H1 (cell line): ENCODE data around the gene HS6ST1. TPM values are rescaled to one million over a fixed set of nuclear protein-coding genes. Genes with fewer than 3 reads are reported as not detected.

Experiments
- CTCF ChIA-PET: fragments of 300-600 bp; sonication (Branson Sonifier 250); formaldehyde crosslinking; loops from one replicate; lab custom pipeline; 2021; ENCODE audit not compliant: partially characterized antibody; lab: Charles Lee
- POLR2A ChIA-PET: fragments of 300-600 bp; sonication (Branson Sonifier 250); formaldehyde crosslinking; loops from one replicate; lab custom pipeline; 2021; ENCODE audit warnings: inconsistent platforms; ENCODE audit not compliant: partially characterized antibody; lab: Charles Lee
- DNase-seq, 2 experiments: peaks; one replicate each; pipeline versions ENCODE4 v3.0.0 to v3.0.0-alpha.2; 2010 to 2022; ENCODE audit warnings: low spot score in 2 of 2, low read depth in 1 of 2, mixed read lengths in 1 of 2
- FAIRE-seq: peaks from 2 replicates; lab custom pipeline; 2011; peaks lifted over from hg19 to GRCh38; lab: Jason Lieb, UNC
- H2AFZ ChIP-seq: 2 replicates; pipeline ENCODE4 v1.8.1; 2012; ENCODE audit warnings: low read length, inconsistent platforms
- H2AK5ac ChIP-seq: 2 replicates; pipeline ENCODE4 v1.6.1; 2013; ENCODE audit warnings: low read depth, low read length
- H2BK120ac ChIP-seq: replicated peaks from 2 replicates; pipeline ENCODE3; 2013; ENCODE audit warnings: low read depth, low read length, inconsistent platforms
- H2BK12ac ChIP-seq: 2 replicates; pipeline ENCODE4 v1.6.1; 2013; ENCODE audit warnings: low read depth, low read length
- H2BK15ac ChIP-seq: 2 replicates; pipeline ENCODE4 v1.6.1; 2013; ENCODE audit warnings: low read length
- H2BK20ac ChIP-seq: 2 replicates; pipeline ENCODE4 v1.6.1; 2013; ENCODE audit warnings: low read length
- H2BK5ac ChIP-seq: 2 replicates; pipeline ENCODE4 v1.6.1; 2013; ENCODE audit warnings: low read depth, low read length
- H3K14ac ChIP-seq: 2 replicates; pipeline ENCODE4 v1.6.1; 2013; ENCODE audit warnings: inconsistent platforms; ENCODE audit not compliant: insufficient read length
- H3K18ac ChIP-seq: 2 replicates; pipeline ENCODE4 v1.6.1; 2013; ENCODE audit warnings: low read length; ENCODE audit errors: extremely low read depth
- H3K23ac ChIP-seq: 2 replicates; pipeline ENCODE4 v1.6.1; 2013; ENCODE audit warnings: inconsistent platforms; ENCODE audit not compliant: insufficient read length
- H3K23me2 ChIP-seq: 2 replicates; pipeline ENCODE4 v1.6.1; 2013; ENCODE audit warnings: low read depth, low read length
- H3K27ac ChIP-seq: 2 replicates; pipeline ENCODE4 v1.6.1; 2011; ENCODE audit warnings: low read depth, low read length, inconsistent platforms
- H3K27me3 ChIP-seq, 4 experiments: replicated peaks in 1 of 4; 1 replicate in 1 of 4; 2 replicates in 3 of 4; pipeline versions ENCODE4 v1.6.1 to v1.8.1; 2011 to 2013; ENCODE audit warnings: low read length in 3 of 4, mild to moderate bottlenecking in 3 of 4, inconsistent platforms in 2 of 4, mixed read lengths in 2 of 4, moderate library complexity in 1 of 4; ENCODE audit not compliant: control insufficient read depth in 3 of 4, insufficient read depth in 3 of 4; ENCODE audit errors: extremely low read depth in 1 of 4
- H3K36me3 ChIP-seq, 4 experiments: 2 replicates each; pipeline versions ENCODE4 v1.6.1 to v1.8.1; 2011 to 2013; ENCODE audit warnings: mild to moderate bottlenecking in 4 of 4, low read length in 3 of 4, moderate library complexity in 2 of 4, control low read depth in 1 of 4, inconsistent platforms in 1 of 4; ENCODE audit not compliant: insufficient read depth in 4 of 4, control insufficient read depth in 2 of 4
- H3K4ac ChIP-seq: replicated peaks from 2 replicates; pipeline ENCODE3; 2013; ENCODE audit warnings: low read length, low read depth, mixed read lengths, inconsistent platforms; ENCODE audit not compliant: insufficient read length
- H3K4me1 ChIP-seq, 4 experiments: replicated peaks in 1 of 4; 1 replicate in 1 of 4; 2 replicates in 3 of 4; pipeline versions ENCODE4 v1.6.1 to v1.8.1; 2011 to 2013; ENCODE audit warnings: low read length in 3 of 4, inconsistent platforms in 2 of 4, mixed read lengths in 1 of 4; ENCODE audit not compliant: insufficient read depth in 4 of 4, control insufficient read depth in 3 of 4
- H3K4me2 ChIP-seq, 2 experiments: 2 replicates each; pipeline versions ENCODE4 v1.6.1 to v1.8.1; 2011 to 2013; ENCODE audit warnings: low read depth in 2 of 2, low read length in 2 of 2, control low read depth in 1 of 2, inconsistent platforms in 1 of 2, mild to moderate bottlenecking in 1 of 2; ENCODE audit not compliant: insufficient read depth in 1 of 2
- H3K4me3 ChIP-seq, 4 experiments: fragments of 200-600, 300-600 bp in 1 of 4; sonication (generic), shearing (Covaris generic), sonication (Bioruptor Twin) in 1 of 4; 2 replicates each; pipeline versions ENCODE4 v1.5.1 to v1.8.1; 2011 to 2016; ENCODE audit warnings: low read length in 4 of 4, low read depth in 3 of 4, control low read depth in 2 of 4, inconsistent platforms in 2 of 4, mild to moderate bottlenecking in 2 of 4, mixed read lengths in 1 of 4, moderate library complexity in 1 of 4; ENCODE audit not compliant: insufficient read depth in 2 of 4; ENCODE audit errors: extremely low read depth in 1 of 4
- H3K56ac ChIP-seq: replicated peaks from 2 replicates; pipeline ENCODE3; 2013; ENCODE audit warnings: low read depth, mild to moderate bottlenecking, mixed read lengths, low read length, inconsistent platforms; ENCODE audit not compliant: insufficient read length
- H3K79me1 ChIP-seq: 2 replicates; pipeline ENCODE4 v1.6.1; 2013; ENCODE audit warnings: low read depth, low read length, control low read depth
- H3K79me2 ChIP-seq, 2 experiments: 2 replicates each; pipeline versions ENCODE4 v1.6.1 to v1.8.1; 2012 to 2013; ENCODE audit warnings: low read length in 2 of 2, mild to moderate bottlenecking in 2 of 2, inconsistent platforms in 1 of 2; ENCODE audit not compliant: insufficient read depth in 2 of 2, control insufficient read depth in 1 of 2
- H3K9ac ChIP-seq, 4 experiments: replicated peaks in 1 of 4; 1 replicate in 1 of 4; 2 replicates in 3 of 4; pipeline versions ENCODE4 v1.6.1 to v1.8.1; 2011 to 2013; ENCODE audit warnings: low read depth in 3 of 4, low read length in 3 of 4, control low read depth in 2 of 4, mild to moderate bottlenecking in 2 of 4, moderate library complexity in 2 of 4, inconsistent platforms in 1 of 4; ENCODE audit errors: extremely low read depth in 1 of 4
- H3K9me3 ChIP-seq, 2 experiments: 2 replicates each; pipeline versions ENCODE4 v1.6.1 to v1.8.1; 2012 to 2013; ENCODE audit warnings: mild to moderate bottlenecking in 2 of 2, moderate library complexity in 2 of 2, control low read depth in 1 of 2, inconsistent platforms in 1 of 2, low read depth in 1 of 2, low read length in 1 of 2, mixed read lengths in 1 of 2; ENCODE audit not compliant: insufficient read depth in 2 of 2
- H4K20me1 ChIP-seq, 2 experiments: replicated peaks in 1 of 2; 2 replicates each; pipeline versions ENCODE3 to v1.8.1; 2011 to 2013; ENCODE audit warnings: inconsistent platforms in 2 of 2, low read length in 2 of 2, mild to moderate bottlenecking in 1 of 2; ENCODE audit not compliant: insufficient read depth in 2 of 2, control insufficient read depth in 1 of 2
- H4K5ac ChIP-seq: 2 replicates; pipeline ENCODE4 v1.6.1; 2013; ENCODE audit warnings: low read length, low read depth, mixed read lengths, inconsistent platforms; ENCODE audit not compliant: insufficient read length
- H4K8ac ChIP-seq: 2 replicates; pipeline ENCODE4 v1.8.0; 2013; ENCODE audit warnings: mild to moderate bottlenecking, moderate library complexity, low read length, inconsistent platforms; ENCODE audit not compliant: insufficient read depth; ENCODE audit errors: extremely low read depth
- H4K91ac ChIP-seq: replicated peaks from 2 replicates; pipeline ENCODE3; 2013; ENCODE audit warnings: low read length, mixed read lengths, inconsistent platforms; ENCODE audit not compliant: insufficient read length
- EGR1 ChIP-seq: IDR thresholded peaks from 2 replicates; pipeline ENCODE4 v1.6.1; 2011; ENCODE audit warnings: low read depth, low read length, borderline replicate concordance
- KDM1A ChIP-seq: fragments of 200-600, 300-600 bp; sonication (generic); IDR thresholded peaks from 2 replicates; pipeline ENCODE4 v1.7.1; 2016; ENCODE audit warnings: mild to moderate bottlenecking, low read length, borderline replicate concordance
- WGBS, 2 experiments: shearing (Covaris generic) in 1 of 2; methylation state at CpG; one replicate each; pipeline versions ENCODE4 v1.1.6 to v1.1.7; 2013 to 2015; ENCODE audit warnings: low lambda C conversion rate in 2 of 2, mixed read lengths in 2 of 2, inconsistent platforms in 1 of 2, low coverage in 1 of 2, missing lambda C conversion rate in 1 of 2; ENCODE audit not compliant: insufficient replicate concordance in 2 of 2, insufficient coverage in 1 of 2, insufficient read length in 1 of 2; ENCODE audit errors: extremely low coverage in 1 of 2, missing lambda C conversion rate in 1 of 2; 5-methylcytosine and 5-hydroxymethylcytosine counted together
- polyA plus RNA-seq, 7 experiments: library from polyadenylated mRNA; depleted of rRNA in 3 of 7; stranded (reverse) in 5 of 7; unstranded in 2 of 7; fragments of >200 nt in 5 of 7; fragments of 200-250 nt in 2 of 7; gene quantifications; 1 replicate in 5 of 7; 2 replicates in 1 of 7; 4 replicates in 1 of 7; pipeline versions ENCODE4 v1.2.1 to v1.2.3, GENCODE V29; 2011 to 2013; ENCODE audit warnings: missing spikeins in 2 of 7, mixed read lengths in 2 of 7
- total RNA-seq: library from RNA; stranded (reverse); fragmentation: NEBNext Ultra II Directional; extraction: Animal tissue kit (Norgen Biotek cat#: 25700); gene quantifications from 2 replicates; pipeline ENCODE4 v1.2.1, GENCODE V29; 2021

Gene HS6ST1
- total and polyA plus RNA-seq, 2 of the 8 experiments (the other 6 are each of a cell fraction or from before 2014, with no cell fraction given) = 37.4 to 74.6 TPM

- ChIA-PET CTCF (interaction anchor here (0.6 to 3.2 kb wide), 4 partner anchors 13 to 70 kb away, joined by 3 to 17 read pairs (median 3); no protein-coding TSS in a partner anchor), POLR2A (no interaction called here)
- Histone ChIP-seq H3K4me1 (peaks cover 0 to 48% (median 25%) of the 10 kb centered on the region in 4 experiments; a peak in 6 of 7 replicates), H3K23me2 (no peaks in the 10 kb centered on the region), H4K20me1 (peaks cover 76 to 86% of the 10 kb centered on the region in 2 experiments), H3K79me2 (peaks cover 32 to 100% of the 10 kb centered on the region in 2 experiments), H3K23ac (no peak overlapping the region), H3K4me2 (no peak overlapping the region; a peak in 1 of 4 replicates), H2BK20ac (no peak overlapping the region), H3K9me3 (no peaks in the 10 kb centered on the region), H3K14ac (no peak overlapping the region), H4K5ac (no peak overlapping the region), H3K4me3 (no peak overlapping the region), H2BK15ac (no peak overlapping the region), H3K4ac (no peak overlapping the region), H3K36me3 (no peaks in the 10 kb centered on the region; a peak in 2 of 8 replicates), H2AFZ (no peak overlapping the region), H3K9ac (no peak overlapping the region), H3K18ac (no peak overlapping the region), H3K79me1 (peaks cover 70% of the 10 kb centered on the region), H2BK12ac (no peak overlapping the region), H2AK5ac (no peak overlapping the region), H4K8ac (no peak overlapping the region), H3K27me3 (no peaks in the 10 kb centered on the region), H2BK120ac (no peak overlapping the region), H3K56ac (no peak overlapping the region), H3K27ac (no peak overlapping the region), H2BK5ac (no peak overlapping the region), H4K91ac (no peak overlapping the region)
- WGBS, 2 experiments = 91% methylated on average over 8 of the region's 8 CpGs; no CpG with 5 or more reads in 1 of the 2 experiments
- DNase-seq (no peak), FAIRE-seq (no peak)
- no peak for TF ChIP-seq KDM1A
- TF ChIP-seq EGR1 = no peak
Measured at GRCh38 chr2:128303911-128304310, 14.8 kb downstream of the HS6ST1 start.
